Measurements from ENCODE around the gene MAB21L4.

MAB21L4 gene

DNA sequence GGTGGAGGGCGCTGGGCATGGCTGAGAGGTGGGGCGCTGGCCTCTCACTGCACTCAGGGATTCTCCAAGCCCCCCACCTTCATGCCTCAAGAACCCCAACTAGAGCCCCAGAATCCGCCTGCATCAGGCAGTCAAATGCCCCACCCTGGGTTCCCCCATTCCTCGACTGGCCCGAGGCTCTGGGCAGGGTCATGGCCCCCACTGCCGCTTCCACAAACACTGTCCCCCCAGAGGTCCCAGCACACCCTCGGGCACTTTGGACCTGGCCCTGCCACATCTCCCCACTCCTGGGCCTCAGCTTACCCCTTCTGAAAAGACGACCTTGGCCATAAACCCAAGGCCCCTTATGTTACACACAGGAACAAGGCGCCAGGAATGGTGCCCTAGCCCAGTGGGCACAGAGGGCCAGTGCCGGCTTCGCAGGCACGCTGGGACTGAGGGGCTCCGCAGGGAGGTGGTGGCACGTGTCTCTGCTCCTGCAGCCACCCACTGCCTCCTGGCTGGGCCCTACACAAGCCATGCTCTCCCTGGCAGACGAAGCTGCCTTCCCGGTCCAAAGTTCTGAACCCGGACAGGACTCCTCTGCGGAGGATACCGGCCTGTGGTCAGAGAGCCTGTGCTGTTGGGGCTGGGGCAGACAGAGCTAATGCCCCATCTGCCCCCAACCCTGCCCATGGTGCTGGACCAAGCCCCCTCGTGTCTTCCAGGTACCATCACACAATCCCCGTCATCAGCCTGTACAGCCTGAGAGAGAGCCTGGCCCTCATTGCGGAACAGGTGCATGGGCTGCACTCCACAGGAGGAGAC lies 20.5 kb downstream of the MAB21L4 start:
- TF ChIP-seq, protein P1, sequence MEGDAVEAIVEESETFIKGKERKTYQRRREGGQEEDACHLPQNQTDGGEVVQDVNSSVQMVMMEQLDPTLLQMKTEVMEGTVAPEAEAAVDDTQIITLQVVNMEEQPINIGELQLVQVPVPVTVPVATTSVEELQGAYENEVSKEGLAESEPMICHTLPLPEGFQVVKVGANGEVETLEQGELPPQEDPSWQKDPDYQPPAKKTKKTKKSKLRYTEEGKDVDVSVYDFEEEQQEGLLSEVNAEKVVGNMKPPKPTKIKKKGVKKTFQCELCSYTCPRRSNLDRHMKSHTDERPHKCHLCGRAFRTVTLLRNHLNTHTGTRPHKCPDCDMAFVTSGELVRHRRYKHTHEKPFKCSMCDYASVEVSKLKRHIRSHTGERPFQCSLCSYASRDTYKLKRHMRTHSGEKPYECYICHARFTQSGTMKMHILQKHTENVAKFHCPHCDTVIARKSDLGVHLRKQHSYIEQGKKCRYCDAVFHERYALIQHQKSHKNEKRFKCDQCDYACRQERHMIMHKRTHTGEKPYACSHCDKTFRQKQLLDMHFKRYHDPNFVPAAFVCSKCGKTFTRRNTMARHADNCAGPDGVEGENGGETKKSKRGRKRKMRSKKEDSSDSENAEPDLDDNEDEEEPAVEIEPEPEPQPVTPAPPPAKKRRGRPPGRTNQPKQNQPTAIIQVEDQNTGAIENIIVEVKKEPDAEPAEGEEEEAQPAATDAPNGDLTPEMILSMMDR (IDR thresholded peaks at IDR 0.05; ENCODE audit: control insufficient read depth, extremely low read depth, insufficient read depth): no peak
- H3K4me3 ChIP-seq (ENCODE audit: low read depth, low read length): no peak overlapping the region
- no peak for DNase-seq (ENCODE audit: low read depth)

DNA sequence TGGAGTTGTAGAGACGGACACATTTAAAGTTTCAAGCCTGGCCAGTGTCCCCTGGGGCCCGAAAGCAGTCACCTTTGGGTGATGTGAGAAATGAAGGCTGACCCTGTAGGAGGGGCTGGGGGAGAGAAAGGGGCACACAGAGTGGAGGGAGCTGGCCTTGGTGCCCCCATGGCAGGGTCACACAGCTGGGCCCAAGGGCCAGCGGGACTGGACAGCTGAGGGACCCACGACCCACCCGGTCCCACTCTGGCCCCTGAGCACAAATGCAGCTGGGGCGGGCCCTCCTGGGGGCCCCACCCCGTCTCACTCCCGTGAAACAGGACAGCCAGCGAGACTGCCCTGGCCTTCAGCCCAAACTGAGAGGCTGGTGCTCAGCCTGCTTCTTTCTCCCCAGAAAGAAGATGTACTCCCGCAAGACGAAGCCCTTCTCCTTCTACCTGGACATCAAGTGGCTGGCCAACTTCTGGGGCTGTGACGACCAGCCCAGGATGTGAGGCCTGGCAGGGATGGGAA lies 21.2 kb downstream of the MAB21L4 start:
- TF ChIP-seq, protein P1 (IDR thresholded peaks at IDR 0.05; ENCODE audit: control insufficient read depth, extremely low read depth, insufficient read depth): no peak
- no peak overlapping the region for H3K4me3 ChIP-seq (ENCODE audit: low read depth, low read length)
- no peak for DNase-seq (ENCODE audit: low read depth)

DNA sequence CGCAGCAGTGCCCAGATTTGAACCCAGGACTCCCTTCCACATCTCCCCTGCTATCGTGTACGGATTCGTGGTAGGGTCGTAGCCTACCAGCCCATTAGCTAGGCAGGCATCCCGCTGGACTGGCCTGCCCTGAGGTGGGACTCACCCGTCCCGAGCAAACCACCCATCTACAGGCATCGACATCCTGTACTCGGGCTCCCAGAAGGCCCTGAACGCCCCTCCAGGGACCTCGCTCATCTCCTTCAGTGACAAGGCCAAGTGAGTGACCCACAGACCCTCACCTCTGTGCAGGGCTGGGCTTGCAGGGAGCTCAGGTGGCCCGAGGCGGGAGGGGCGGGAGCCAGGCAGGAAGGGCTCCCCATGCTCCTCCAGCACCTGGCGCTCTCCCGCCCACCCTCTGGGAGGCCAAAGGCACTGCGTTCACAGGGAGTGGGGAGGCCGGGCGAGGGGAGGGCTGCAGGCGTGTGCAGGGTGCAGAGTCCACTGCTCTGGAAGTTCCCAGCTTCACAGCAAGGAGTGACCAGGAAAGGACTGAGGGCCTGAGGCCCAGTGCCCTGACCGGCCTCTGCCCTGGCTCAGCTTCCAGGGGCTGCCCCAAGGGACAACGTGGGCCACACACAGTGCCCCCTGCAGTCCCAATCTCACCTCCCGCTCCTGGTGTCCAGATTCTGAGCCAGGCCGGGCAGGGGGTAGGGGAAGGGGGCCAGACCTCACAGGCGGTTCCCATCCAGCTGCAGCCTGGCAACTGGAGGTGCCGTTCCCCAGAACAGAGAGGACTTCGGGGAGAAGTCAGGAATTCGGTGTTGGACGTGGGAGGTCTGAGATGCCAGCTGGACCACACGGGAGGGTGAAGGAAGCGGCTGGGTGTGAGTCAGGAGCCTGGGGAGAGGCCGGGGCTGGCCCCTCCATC lies 21.9 kb downstream of the MAB21L4 start:
- no peak overlapping the region for H3K4me3 ChIP-seq (ENCODE audit: low read depth, low read length)
- no peak for DNase-seq (ENCODE audit: low read depth)
- TF ChIP-seq, protein P1 (IDR thresholded peaks at IDR 0.05; ENCODE audit: control insufficient read depth, extremely low read depth, insufficient read depth): no peak

DNA sequence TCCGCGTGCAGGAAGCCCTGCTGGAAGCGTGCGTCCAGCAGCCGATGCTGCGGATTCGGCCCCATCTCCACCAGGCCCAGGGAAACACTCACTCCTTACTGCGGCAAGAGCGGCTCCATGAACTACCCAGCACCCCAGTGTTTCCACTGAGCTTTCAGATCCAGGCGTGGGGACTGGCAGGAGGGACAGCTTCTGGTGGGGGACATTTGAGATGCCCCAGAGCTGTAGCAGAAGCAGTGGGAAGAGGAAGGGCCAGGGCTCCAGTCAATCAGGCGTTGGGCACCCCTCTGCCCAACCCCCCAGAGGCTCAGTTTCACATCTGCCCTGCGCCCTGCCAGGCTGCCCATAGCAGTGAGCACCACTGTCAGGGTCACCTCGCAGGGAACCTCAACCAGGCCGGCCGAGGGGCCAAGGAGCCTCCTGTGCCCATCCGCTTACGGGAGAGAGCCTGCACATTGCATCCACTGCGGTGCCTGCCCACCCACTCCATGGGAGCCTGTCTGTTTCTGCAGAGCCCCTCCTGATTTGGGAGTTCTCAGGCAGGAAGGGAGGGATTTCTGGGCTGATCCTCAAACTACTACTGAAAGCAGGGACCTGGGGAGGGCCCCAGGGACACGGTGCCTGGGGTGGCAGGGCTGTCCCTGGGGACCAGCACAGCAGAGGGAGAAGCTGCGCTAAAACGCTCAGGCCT lies 22.7 kb downstream of the MAB21L4 start:
- no peak for DNase-seq (ENCODE audit: low read depth)
- TF ChIP-seq, protein P1 (IDR thresholded peaks at IDR 0.05; ENCODE audit: control insufficient read depth, extremely low read depth, insufficient read depth): no peak
- no peak overlapping the region for H3K4me3 ChIP-seq (ENCODE audit: low read depth, low read length)

DNA sequence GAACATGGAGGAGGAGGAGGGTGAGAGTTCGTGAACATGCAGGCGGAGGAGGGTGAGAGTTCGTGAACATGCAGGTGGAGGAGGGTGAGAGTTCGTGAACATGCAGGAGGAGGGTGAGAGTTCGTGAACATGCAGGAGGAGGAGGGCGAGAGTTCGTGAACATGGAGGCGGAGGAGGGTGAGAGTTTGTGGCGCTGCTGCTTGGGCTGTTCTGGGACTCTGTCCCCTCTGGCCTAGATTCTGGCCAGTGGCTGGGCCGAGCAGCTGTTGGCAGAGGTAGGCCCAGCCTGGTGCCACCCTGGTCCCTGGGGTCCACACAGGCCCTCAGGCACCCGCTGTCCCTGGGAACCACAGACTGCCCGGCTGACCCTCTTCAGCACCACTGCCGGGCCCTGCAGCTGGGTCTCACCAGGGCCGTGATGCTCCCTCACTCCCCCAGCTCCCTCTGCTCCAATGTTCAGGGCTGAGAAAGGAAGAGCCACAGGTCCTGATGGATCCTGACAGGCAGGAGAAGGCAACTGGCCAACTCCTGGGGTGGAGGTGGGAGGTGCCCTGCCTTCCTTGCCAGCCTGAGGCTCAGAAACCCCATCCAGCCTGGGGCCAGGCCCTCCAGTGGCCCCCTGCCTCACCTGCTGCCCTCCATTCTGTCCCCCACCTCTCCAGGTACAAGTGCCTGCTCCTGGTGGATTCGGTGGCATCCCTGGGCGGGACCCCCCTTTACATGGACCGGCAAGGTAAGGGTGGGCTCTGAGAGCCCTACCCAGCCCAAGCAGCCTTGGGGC lies 23.4 kb downstream of the MAB21L4 start:
- no peak for DNase-seq (ENCODE audit: low read depth)
- TF ChIP-seq, protein P1 (IDR thresholded peaks at IDR 0.05; ENCODE audit: control insufficient read depth, extremely low read depth, insufficient read depth): no peak

More for the DNA sequence above, 23.4 kb downstream of the MAB21L4 start:
- H3K4me3 ChIP-seq (ENCODE audit: low read depth, low read length): no peak overlapping the region
